Measurements from ENCODE around the gene WWC2.
"Not testable (repeated sequence)": the region's sequence is repeated elsewhere in the genome, so short reads cannot be mapped to it uniquely, and the experiment has no call there.

Gene WWC2

GRCh38 chr4:183141997-183142396 lies 42.9 kb downstream of the WWC2 start:
- H3K4me1 Mint-ChIP-seq = no peaks in the 10 kb centered on the region
- H3K9me3 Mint-ChIP-seq = no peaks in the 10 kb centered on the region
- H3K36me3 Mint-ChIP-seq = no peaks in the 10 kb centered on the region
- CTCF ChIA-PET = interaction anchor here (0.6 kb wide), 1 partner anchor 76 kb away, joined by 3 read pairs; no protein-coding TSS in a partner anchor
- H3K27me3 Mint-ChIP-seq = no peaks in the 10 kb centered on the region
- H3K4me3 Mint-ChIP-seq = no peak overlapping the region
- no peak for DNase-seq
- no peak overlapping the region for H3K27ac Mint-ChIP-seq

- CTCF ChIA-PET = interaction anchor here (0.6 kb wide), 1 partner anchor 75 kb away, joined by 3 read pairs; no protein-coding TSS in a partner anchor
- H3K9me3 Mint-ChIP-seq = no peaks in the 10 kb centered on the region
- H3K36me3 Mint-ChIP-seq = no peaks in the 10 kb centered on the region
- no peak for DNase-seq
- no peaks in the 10 kb centered on the region for H3K27me3 Mint-ChIP-seq
- no peaks in the 10 kb centered on the region for H3K4me1 Mint-ChIP-seq
- H3K4me3 Mint-ChIP-seq = no peak overlapping the region
- H3K27ac Mint-ChIP-seq = no peak overlapping the region
These were observed 43.8 kb downstream of the WWC2 start for GRCh38 chr4:183142571-183143550.

GRCh38 chr4:183144787-183145186 lies 45.7 kb downstream of the WWC2 start:
- CTCF ChIA-PET = no interaction called here
- no peaks in the 10 kb centered on the region for H3K27me3 Mint-ChIP-seq
- H3K9me3 Mint-ChIP-seq = no peaks in the 10 kb centered on the region
- DNase-seq = no peak
- no peak overlapping the region for H3K4me3 Mint-ChIP-seq
- H3K4me1 Mint-ChIP-seq = no peaks in the 10 kb centered on the region
- no peak overlapping the region for H3K27ac Mint-ChIP-seq
- H3K36me3 Mint-ChIP-seq = no peaks in the 10 kb centered on the region

- Mint-ChIP-seq H3K27ac (no peak overlapping the region), H3K4me3 (no peak overlapping the region), H3K4me1 (no peaks in the 10 kb centered on the region), H3K27me3 (no peaks in the 10 kb centered on the region), H3K9me3 (no peaks in the 10 kb centered on the region), H3K36me3 (no peaks in the 10 kb centered on the region)
- no peak for DNase-seq
- CTCF ChIA-PET = interaction anchor here (0.6 kb wide), 1 partner anchor 63 kb away, joined by 3 read pairs; no protein-coding TSS in a partner anchor
These were observed 46.7 kb downstream of the WWC2 start for GRCh38 chr4:183145773-183146172.

GRCh38 chr4:183146478-183146877 lies 47.4 kb downstream of the WWC2 start:
- H3K9me3 Mint-ChIP-seq = no peaks in the 10 kb centered on the region
- CTCF ChIA-PET = no interaction called here
- no peak overlapping the region for H3K27ac Mint-ChIP-seq
- H3K4me1 Mint-ChIP-seq = no peaks in the 10 kb centered on the region
- H3K27me3 Mint-ChIP-seq = no peaks in the 10 kb centered on the region
- no peak overlapping the region for H3K4me3 Mint-ChIP-seq
- DNase-seq = no peak
- H3K36me3 Mint-ChIP-seq = no peaks in the 10 kb centered on the region

GRCh38 chr4:183147196-183147595 lies 48.1 kb downstream of the WWC2 start:
- Mint-ChIP-seq H3K4me1 (no peaks in the 10 kb centered on the region), H3K9me3 (no peaks in the 10 kb centered on the region), H3K36me3 (no peaks in the 10 kb centered on the region), H3K27me3 (no peaks in the 10 kb centered on the region), H3K27ac (no peak overlapping the region), H3K4me3 (no peak overlapping the region)
- CTCF ChIA-PET = no interaction called here
- DNase-seq = no peak

GRCh38 chr4:183147983-183148382 lies 48.9 kb downstream of the WWC2 start:
- Mint-ChIP-seq H3K4me1 (no peaks in the 10 kb centered on the region), H3K27ac (no peak overlapping the region), H3K27me3 (no peaks in the 10 kb centered on the region), H3K36me3 (no peaks in the 10 kb centered on the region), H3K9me3 (no peaks in the 10 kb centered on the region), H3K4me3 (no peak overlapping the region)
- DNase-seq = no peak
- CTCF ChIA-PET = no interaction called here

GRCh38 chr4:183149616-183150539 lies 50.8 kb downstream of the WWC2 start:
- H3K9me3 Mint-ChIP-seq = no peaks in the 10 kb centered on the region
- no peak overlapping the region for H3K27ac Mint-ChIP-seq
- no peak for DNase-seq
- CTCF ChIA-PET = no interaction called here
- no peaks in the 10 kb centered on the region for H3K27me3 Mint-ChIP-seq
- no peaks in the 10 kb centered on the region for H3K4me1 Mint-ChIP-seq
- H3K36me3 Mint-ChIP-seq = no peaks in the 10 kb centered on the region
- no peak overlapping the region for H3K4me3 Mint-ChIP-seq

- H3K27ac Mint-ChIP-seq, H3K27me3 Mint-ChIP-seq, H3K9me3 Mint-ChIP-seq, H3K4me3 Mint-ChIP-seq, DNase-seq, CTCF ChIA-PET, H3K36me3 Mint-ChIP-seq, H3K4me1 Mint-ChIP-seq: not testable (repeated sequence)
These were observed 51.6 kb downstream of the WWC2 start for GRCh38 chr4:183150664-183151063.

- DNase-seq, CTCF ChIA-PET, H3K9me3 Mint-ChIP-seq, H3K27ac Mint-ChIP-seq, H3K4me1 Mint-ChIP-seq, H3K36me3 Mint-ChIP-seq, H3K27me3 Mint-ChIP-seq, H3K4me3 Mint-ChIP-seq: not testable (repeated sequence)
These were observed 53.2 kb downstream of the WWC2 start for GRCh38 chr4:183152232-183152631.

GRCh38 chr4:183153190-183153916 lies 54.3 kb downstream of the WWC2 start:
- H3K36me3 Mint-ChIP-seq = no peaks in the 10 kb centered on the region
- CTCF ChIA-PET = no interaction called here
- H3K9me3 Mint-ChIP-seq = no peaks in the 10 kb centered on the region
- no peak overlapping the region for H3K4me3 Mint-ChIP-seq
- no peaks in the 10 kb centered on the region for H3K4me1 Mint-ChIP-seq
- DNase-seq = no peak
- H3K27me3 Mint-ChIP-seq = no peaks in the 10 kb centered on the region
- no peak overlapping the region for H3K27ac Mint-ChIP-seq

GRCh38 chr4:183154701-183155391 lies 55.8 kb downstream of the WWC2 start:
- CTCF ChIA-PET = no interaction called here
- DNase-seq = no peak
- Mint-ChIP-seq H3K4me3 (no peak overlapping the region), H3K9me3 (no peaks in the 10 kb centered on the region), H3K27ac (no peak overlapping the region), H3K27me3 (no peaks in the 10 kb centered on the region), H3K36me3 (no peaks in the 10 kb centered on the region), H3K4me1 (no peaks in the 10 kb centered on the region)

- H3K36me3 Mint-ChIP-seq = no peaks in the 10 kb centered on the region
- DNase-seq = no peak
- no peaks in the 10 kb centered on the region for H3K9me3 Mint-ChIP-seq
- CTCF ChIA-PET = interaction anchor here (0.6 kb wide), 1 partner anchor 10 kb away, joined by 4 read pairs; no protein-coding TSS in a partner anchor
- no peaks in the 10 kb centered on the region for H3K27me3 Mint-ChIP-seq
- H3K27ac Mint-ChIP-seq = no peak overlapping the region
- no peaks in the 10 kb centered on the region for H3K4me1 Mint-ChIP-seq
- H3K4me3 Mint-ChIP-seq = no peak overlapping the region
These were observed 56.6 kb downstream of the WWC2 start for GRCh38 chr4:183155450-183156184.

All from activated naive CD4-positive, alpha-beta T cell treated with anti-CD3 and anti-CD28 coated beads, Interleukin-2, amount 10 ng/mL, durations not matched to agents 7 days and 5 days (primary cell).